Trophoblast cell (in vitro differentiated cells and primary cell): ENCODE data around the gene GADL1.

Experiments
- DNase-seq, 2 donors: peaks; one replicate each; pipeline ENCODE4 v3.0.0-alpha.2; 2016
- H2AFZ ChIP-seq: 2 replicates; pipeline ENCODE4 v1.6.1; 2013; ENCODE audit warnings: low read length, moderate library complexity, mild to moderate bottlenecking; ENCODE audit not compliant: insufficient read depth, poor library complexity
- H2AK5ac ChIP-seq: 2 replicates; pipeline ENCODE4 v1.6.1; 2013; ENCODE audit warnings: mild to moderate bottlenecking, low read length
- H2BK120ac ChIP-seq: 2 replicates; pipeline ENCODE4 v1.6.1; 2013; ENCODE audit warnings: low read length, mild to moderate bottlenecking, moderate library complexity; ENCODE audit not compliant: insufficient read depth, poor library complexity
- H2BK12ac ChIP-seq: 2 replicates; pipeline ENCODE4 v1.6.1; 2013; ENCODE audit warnings: mild to moderate bottlenecking, low read length, moderate library complexity
- H2BK5ac ChIP-seq: 2 replicates; pipeline ENCODE4 v1.6.1; 2013; ENCODE audit warnings: low read length, low read depth, moderate library complexity, mild to moderate bottlenecking; ENCODE audit not compliant: poor library complexity
- H3K14ac ChIP-seq: 2 replicates; pipeline ENCODE4 v1.6.1; 2013; ENCODE audit warnings: mild to moderate bottlenecking, low read length
- H3K18ac ChIP-seq: 2 replicates; pipeline ENCODE4 v1.6.1; 2013; ENCODE audit warnings: mild to moderate bottlenecking, low read length
- H3K23ac ChIP-seq: 2 replicates; pipeline ENCODE4 v1.6.1; 2013; ENCODE audit warnings: low read length
- H3K27ac ChIP-seq: 2 replicates; pipeline ENCODE4 v1.5.1; 2013; ENCODE audit warnings: low read depth, mild to moderate bottlenecking, inconsistent platforms, low read length, moderate library complexity
- H3K27me3 ChIP-seq: 2 replicates; pipeline ENCODE4 v1.6.1; 2013; ENCODE audit warnings: inconsistent platforms, mild to moderate bottlenecking, low read length, moderate library complexity; ENCODE audit not compliant: insufficient read depth
- H3K36me3 ChIP-seq, 2 experiments: 1 replicate in 1 of 2; 2 replicates in 1 of 2; pipeline ENCODE4 v1.6.1; 2013; ENCODE audit warnings: low read length in 2 of 2, mild to moderate bottlenecking in 2 of 2, moderate library complexity in 1 of 2; ENCODE audit not compliant: insufficient read depth in 2 of 2, control insufficient read depth in 1 of 2
- H3K4ac ChIP-seq: 2 replicates; pipeline ENCODE4 v1.6.1; 2013; ENCODE audit warnings: low read depth, mild to moderate bottlenecking, low read length, moderate library complexity
- H3K4me1 ChIP-seq, 2 experiments: 1 replicate in 1 of 2; 2 replicates in 1 of 2; pipeline ENCODE4 v1.6.1; 2013; ENCODE audit warnings: low read length in 2 of 2, mild to moderate bottlenecking in 2 of 2, moderate library complexity in 1 of 2; ENCODE audit not compliant: insufficient read depth in 2 of 2, control insufficient read depth in 1 of 2
- H3K4me2 ChIP-seq: 2 replicates; pipeline ENCODE4 v1.6.1; 2013; ENCODE audit warnings: inconsistent platforms, mild to moderate bottlenecking, low read length, moderate library complexity
- H3K4me3 ChIP-seq: 2 replicates; pipeline ENCODE4 v1.5.1; 2013; ENCODE audit warnings: mild to moderate bottlenecking, low read depth, low read length, inconsistent platforms
- H3K79me1 ChIP-seq: one replicate; pipeline ENCODE4 v1.6.1; 2013; ENCODE audit warnings: low read length
- H3K79me2 ChIP-seq: 2 replicates; pipeline ENCODE4 v1.6.1; 2013; ENCODE audit warnings: low read length, mild to moderate bottlenecking; ENCODE audit not compliant: control insufficient read depth, insufficient read depth, poor library complexity
- H3K9ac ChIP-seq: 2 replicates; pipeline ENCODE4 v1.6.1; 2013; ENCODE audit warnings: mild to moderate bottlenecking, low read length
- H3K9me3 ChIP-seq: 2 replicates; pipeline ENCODE4 v1.6.1; 2013; ENCODE audit warnings: low read depth, mild to moderate bottlenecking, control low read depth, inconsistent platforms, low read length; ENCODE audit not compliant: insufficient read depth
- H4K12ac ChIP-seq: 2 replicates; pipeline ENCODE4 v1.6.1; 2013; ENCODE audit warnings: low read depth, mild to moderate bottlenecking, low read length, moderate library complexity
- H4K8ac ChIP-seq: 2 replicates; pipeline ENCODE4 v1.6.1; 2013; ENCODE audit warnings: low read depth, mild to moderate bottlenecking, low read length, moderate library complexity
- H4K91ac ChIP-seq: one replicate; pipeline ENCODE4 v1.6.1; 2013; ENCODE audit warnings: low read depth, mild to moderate bottlenecking, low read length, moderate library complexity
- WGBS: extraction: QIAGEN DNeasy Blood & Tissue Kit; methylation state at CpG from one replicate; pipeline ENCODE4 v1.1.7; 2013; ENCODE audit warnings: missing lambda C conversion rate; ENCODE audit not compliant: insufficient read length, insufficient coverage; ENCODE audit errors: extremely low coverage; 5-methylcytosine and 5-hydroxymethylcytosine counted together

The GADL1 gene

DNA sequence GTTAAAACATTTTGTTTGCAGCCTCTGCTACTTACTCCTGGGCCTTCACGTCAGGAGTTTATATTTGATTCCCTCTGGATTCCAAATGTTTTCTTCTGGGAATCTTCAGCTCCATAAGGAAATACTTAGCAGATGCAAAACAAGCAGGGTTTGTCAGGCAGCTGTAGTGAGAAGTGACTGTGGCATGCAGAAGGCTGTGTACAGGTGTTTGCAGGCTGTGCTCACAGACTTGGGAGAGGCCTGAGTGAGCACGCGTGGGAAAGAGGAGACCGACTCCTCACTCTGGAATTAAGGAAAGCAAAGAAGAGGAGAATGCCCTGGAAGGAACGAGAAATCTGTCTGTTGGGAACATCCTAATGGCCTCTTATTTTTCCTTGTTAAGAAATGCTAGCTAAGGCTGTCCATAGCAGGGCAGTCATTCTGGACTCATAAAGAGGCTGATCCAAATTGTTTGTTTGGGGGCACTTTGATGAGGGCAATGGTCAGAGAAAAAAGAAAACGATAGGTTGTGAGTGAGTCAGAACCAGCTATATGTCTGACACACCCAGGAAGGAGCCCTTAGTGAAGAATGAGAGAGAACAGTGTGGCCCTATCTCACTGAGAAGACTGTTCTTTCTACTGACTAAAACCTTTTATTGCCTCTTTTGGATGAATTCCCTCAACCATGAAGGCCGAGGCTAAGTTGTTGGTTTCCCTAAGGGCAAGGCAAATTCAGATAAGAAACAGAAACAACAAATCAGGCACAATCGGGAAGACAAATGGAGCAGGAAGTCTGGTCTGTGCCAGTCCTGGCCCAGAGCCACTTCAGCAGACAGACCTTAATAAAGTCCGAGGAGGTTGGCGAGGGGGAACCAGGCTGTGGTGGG is 205.5 kb downstream of the GADL1 start:
- Histone ChIP-seq H3K27ac (peak overlapping the region; percentile 12), H3K18ac (no peak overlapping the region)
- no CpG with 5 or more reads among the region's 10 CpGs for WGBS

DNA sequence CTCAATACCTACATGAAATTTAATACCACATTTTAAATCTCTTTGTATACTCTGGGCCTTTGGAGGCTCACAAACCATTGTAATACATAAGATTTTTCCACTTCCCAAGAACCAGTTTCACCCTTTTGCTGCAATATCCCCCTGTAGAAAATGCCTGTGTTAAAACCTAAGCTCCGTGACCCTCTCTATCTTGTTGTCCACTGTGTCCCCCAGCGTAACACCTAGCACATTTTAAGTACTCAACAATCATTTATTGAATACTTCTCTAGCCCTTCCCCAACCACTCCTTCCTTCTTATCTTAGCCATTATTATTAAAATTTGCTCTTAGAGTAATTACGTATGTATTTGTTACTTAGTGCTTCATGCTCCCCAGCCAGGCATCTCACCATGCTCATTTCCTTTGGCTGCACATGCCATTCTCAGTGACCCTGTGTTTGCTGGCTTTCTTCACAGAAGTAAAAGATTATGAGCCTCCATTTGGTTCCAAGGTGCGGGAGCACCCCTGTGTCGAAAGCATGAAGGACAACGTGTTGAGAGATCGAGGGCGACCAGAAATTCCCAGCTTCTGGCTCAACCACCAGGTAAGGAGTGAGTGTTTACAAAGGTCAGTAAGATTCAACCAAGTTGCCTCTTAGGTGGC is 206.4 kb downstream of the GADL1 start:
- peaks cover 9 to 12% of the 10 kb centered on the region in 2 experiments for H3K4me1 ChIP-seq

More for the DNA sequence above, 205.5 kb downstream of the GADL1 start:
- H2BK12ac ChIP-seq = no peak overlapping the region
- H4K12ac ChIP-seq = no peak overlapping the region
- H2BK5ac ChIP-seq = no peak overlapping the region
- H3K79me1 ChIP-seq = peaks cover 6% of the 10 kb centered on the region
- H3K4me1 ChIP-seq = peaks cover 5 to 8% of the 10 kb centered on the region in 2 experiments
- no peaks in the 10 kb centered on the region for H3K27me3 ChIP-seq
- DNase-seq = no peak
- H2BK120ac ChIP-seq = no peak overlapping the region
- no peak overlapping the region for H3K4me3 ChIP-seq
- H3K79me2 ChIP-seq = peaks cover 2% of the 10 kb centered on the region
- no peak overlapping the region for H3K9ac ChIP-seq
- H3K23ac ChIP-seq = no peak overlapping the region
- H2AK5ac ChIP-seq = no peak overlapping the region
- H2AFZ ChIP-seq = no peak overlapping the region
- H3K14ac ChIP-seq = no peak overlapping the region
- peaks cover 14 to 29% of the 10 kb centered on the region in 2 experiments for H3K36me3 ChIP-seq
- H4K8ac ChIP-seq = no peak overlapping the region
- H3K9me3 ChIP-seq = no peaks in the 10 kb centered on the region
- H4K91ac ChIP-seq = peak overlapping the region; percentile 10
- H3K4me2 ChIP-seq = no peak overlapping the region
- H3K4ac ChIP-seq = no peak overlapping the region

DNA sequence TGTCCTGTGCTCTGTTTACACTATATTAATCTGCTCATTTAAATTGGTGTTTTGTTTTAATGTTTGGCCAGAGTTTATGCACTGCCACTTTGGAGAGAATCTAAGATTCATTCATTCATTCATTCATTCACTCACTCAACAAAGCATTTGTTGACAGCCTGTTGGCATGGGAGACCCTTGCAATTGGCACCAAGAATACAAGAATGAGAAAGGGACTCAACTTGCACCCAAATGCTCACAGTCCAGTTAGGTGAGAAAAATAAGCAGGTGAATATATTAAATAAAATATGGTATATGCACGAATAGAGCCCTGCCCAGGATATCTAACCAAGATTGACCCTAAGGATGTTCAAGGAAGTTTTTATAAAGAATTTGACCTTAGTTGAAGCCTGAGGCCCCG is 207.7 kb downstream of the GADL1 start:
- Histone ChIP-seq H2AK5ac (no peak overlapping the region), H2AFZ (no peak overlapping the region), H3K27me3 (no peaks in the 10 kb centered on the region), H3K9me3 (no peaks in the 10 kb centered on the region), H3K9ac (no peak overlapping the region), H4K12ac (no peak overlapping the region), H2BK5ac (no peak overlapping the region), H3K23ac (no peak overlapping the region), H3K18ac (no peak overlapping the region), H3K36me3 (peaks cover 14 to 24% of the 10 kb centered on the region in 2 experiments), H2BK120ac (no peak overlapping the region), H3K27ac (no peak overlapping the region), H4K8ac (no peak overlapping the region), H4K91ac (no peak overlapping the region), H3K4ac (no peak overlapping the region), H3K14ac (no peak overlapping the region), H3K79me1 (peaks cover 6% of the 10 kb centered on the region), H3K4me1 (peaks cover 12 to 14% of the 10 kb centered on the region in 2 experiments), H2BK12ac (no peak overlapping the region), H3K79me2 (peaks cover 2% of the 10 kb centered on the region), H3K4me3 (no peak overlapping the region), H3K4me2 (no peak overlapping the region)
- WGBS = no CpG with 5 or more reads among the region's 2 CpGs
- DNase-seq = no peak

More for the DNA sequence above, 206.4 kb downstream of the GADL1 start:
- Histone ChIP-seq H3K9me3 (no peaks in the 10 kb centered on the region), H2BK120ac (peak overlapping the region; percentile 69), H3K79me1 (peaks cover 6% of the 10 kb centered on the region), H4K91ac (no peak overlapping the region), H3K18ac (peak overlapping the region; percentile 41), H2BK12ac (peak overlapping the region; percentile 60), H3K27ac (peak overlapping the region; percentile 38), H4K12ac (peak overlapping the region; percentile 56), H3K36me3 (peaks cover 14 to 29% of the 10 kb centered on the region in 2 experiments), H2BK5ac (no peak overlapping the region), H3K27me3 (no peaks in the 10 kb centered on the region), H2AK5ac (no peak overlapping the region), H2AFZ (no peak overlapping the region), H3K4ac (no peak overlapping the region), H3K4me2 (no peak overlapping the region), H3K9ac (no peak overlapping the region), H4K8ac (peak overlapping the region; percentile 39), H3K79me2 (peaks cover 2% of the 10 kb centered on the region), H3K23ac (no peak overlapping the region), H3K14ac (no peak overlapping the region), H3K4me3 (no peak overlapping the region)
- no peak for DNase-seq
- WGBS = no CpG with 5 or more reads among the region's 8 CpGs

DNA sequence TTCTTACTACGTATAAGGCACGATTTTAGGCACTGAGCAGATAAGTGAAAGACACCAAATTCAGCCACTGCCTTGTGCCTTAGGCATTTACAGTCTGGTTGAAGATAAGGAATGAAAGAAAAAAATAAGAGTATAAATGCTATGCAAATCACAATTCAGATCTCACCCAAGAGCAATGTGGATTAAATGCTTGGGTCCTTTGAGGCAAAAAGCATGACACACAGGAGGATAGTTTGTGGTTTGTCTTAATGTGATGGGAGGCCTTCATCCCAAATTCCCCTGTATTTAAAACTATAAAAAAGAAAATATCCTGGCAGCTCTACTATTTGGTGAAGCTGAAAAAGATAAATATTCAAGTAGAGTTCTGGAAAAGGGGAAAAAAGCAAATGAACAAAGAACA is 208.3 kb downstream of the GADL1 start:
- no peak overlapping the region for H2AFZ ChIP-seq
- H3K14ac ChIP-seq = no peak overlapping the region
- no peak overlapping the region for H4K12ac ChIP-seq
- no peak overlapping the region for H3K4ac ChIP-seq
- H2BK5ac ChIP-seq = no peak overlapping the region
- H3K79me2 ChIP-seq = peaks cover 2% of the 10 kb centered on the region
- H4K91ac ChIP-seq = no peak overlapping the region
- peaks cover 7% of the 10 kb centered on the region for H3K79me1 ChIP-seq
- H3K27me3 ChIP-seq = no peaks in the 10 kb centered on the region
- no peak for DNase-seq
- no peaks in the 10 kb centered on the region for H3K9me3 ChIP-seq
- H3K4me2 ChIP-seq = no peak overlapping the region
- H3K4me3 ChIP-seq = no peak overlapping the region
- no peak overlapping the region for H3K23ac ChIP-seq
- H3K36me3 ChIP-seq = peaks cover 10 to 20% of the 10 kb centered on the region in 2 experiments
- no peak overlapping the region for H3K27ac ChIP-seq
- H2BK120ac ChIP-seq = no peak overlapping the region
- H4K8ac ChIP-seq = no peak overlapping the region
- no peak overlapping the region for H2AK5ac ChIP-seq
- no peak overlapping the region for H3K18ac ChIP-seq
- H3K4me1 ChIP-seq = peaks cover 16 to 20% of the 10 kb centered on the region in 2 experiments
- no CpG with 5 or more reads among the region's 2 CpGs for WGBS
- H3K9ac ChIP-seq = no peak overlapping the region
- no peak overlapping the region for H2BK12ac ChIP-seq
